Left cardiac atrium (tissue), 4 donors: Measurements from ENCODE around the gene CPEB2. TPM values are rescaled to one million over a fixed set of nuclear protein-coding genes. Genes with fewer than 3 reads are reported as not detected.

Experiments
- ATAC-seq, 2 donors: fragments of 200-7000 bp; cut with Tn5 transposase; one replicate each; pipeline ENCODE4 v1.9.1; 2020; ENCODE audit warnings: mild to moderate bottlenecking in 2 of 2, moderate library complexity in 2 of 2
- DNase-seq: peaks from one replicate; pipeline ENCODE4 v3.0.0-alpha.2; 2020
- intact Hi-C, 2 donors: fragments of 100-400 bp; cut with DNase I; formaldehyde crosslinking; loops; one replicate each; pipeline versions ENCODE4 v1.14.1 to v1.15.1; 2022 to 2023
- long read RNA-seq: library from polyadenylated mRNA; unstranded; transcript quantifications from one replicate; pipeline ENCODE4 v2.0.0, GENCODE V29; 2021
- total RNA-seq, 2 donors: library from RNA; stranded (reverse); fragmentation: NEBNext Ultra II Directional; extraction: Animal tissue kit (Norgen Biotek cat#: 25700); gene quantifications; one replicate each; pipeline ENCODE4 v1.2.1, GENCODE V29; 2021
- donor health status: DM: no; HTN: yes; CAD: no.
- donor health status: DM: no; HTN: yes; CAD: no; lungs with severe emphysema.
- donor health status: DM: yes; HTN: yes; CAD: no.
- donor health status: Dilated cardiomyopathy.

The CPEB2 gene
- total RNA-seq = 10 to 100 TPM; 10.4 to 15.8 TPM
- long read RNA-seq, full-length matches to known transcripts = 2 of 2 reads
- long read RNA-seq, partial matches to known transcripts = 0 of 2 reads
- long read RNA-seq, other reads (novel, unspliced or antisense) = 0 of 2 reads

DNA sequence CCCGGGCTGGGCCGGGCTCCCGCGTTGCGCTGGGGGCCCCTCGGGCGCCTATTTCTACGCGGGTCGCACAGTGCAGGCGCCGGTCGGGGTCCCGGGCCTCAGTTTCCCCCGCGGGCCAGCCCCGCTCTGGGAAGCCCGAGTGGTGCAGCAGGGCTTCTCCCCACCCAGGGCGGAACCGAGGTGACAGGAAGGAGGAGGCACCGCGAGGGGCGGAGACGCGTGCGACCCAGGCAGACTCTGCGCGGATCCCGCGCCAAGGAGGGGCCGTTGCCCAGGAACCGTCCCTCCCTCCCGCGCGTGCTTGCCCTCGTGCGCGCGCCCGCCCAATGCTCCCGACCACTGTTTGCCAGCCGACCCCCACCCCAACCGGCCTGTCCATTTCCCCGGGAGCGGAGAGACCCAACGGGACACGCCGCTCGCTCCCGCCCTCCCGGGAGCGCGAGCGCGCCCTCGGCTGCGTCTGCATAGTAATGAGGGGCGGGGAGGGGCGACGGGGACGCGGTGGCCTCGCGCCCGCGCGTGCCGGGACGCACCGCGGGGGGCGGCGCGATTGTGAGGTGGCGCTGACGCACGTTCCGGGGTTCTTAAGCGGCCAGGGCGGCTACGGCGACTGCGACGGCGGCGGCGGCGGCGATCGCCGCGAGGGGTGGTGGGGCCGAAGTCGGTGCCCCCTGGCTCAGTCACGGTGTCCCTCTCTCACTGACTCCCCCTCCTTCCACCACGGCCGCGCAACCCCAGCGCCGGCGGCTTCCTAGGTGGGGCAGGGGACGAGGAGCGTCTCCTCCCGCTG lies at the start of gene CPEB2:
CPEB2 (plus strand) TSS at position 613 of the 790 bp plus-strand sequence. CDS start 193 bp downstream, outside the sequence.
- intact Hi-C loops = loop anchor here in 1 of 2 donors (5.0 kb wide), 1 partner anchor 85 kb away; no protein-coding TSS in a partner anchor

DNA sequence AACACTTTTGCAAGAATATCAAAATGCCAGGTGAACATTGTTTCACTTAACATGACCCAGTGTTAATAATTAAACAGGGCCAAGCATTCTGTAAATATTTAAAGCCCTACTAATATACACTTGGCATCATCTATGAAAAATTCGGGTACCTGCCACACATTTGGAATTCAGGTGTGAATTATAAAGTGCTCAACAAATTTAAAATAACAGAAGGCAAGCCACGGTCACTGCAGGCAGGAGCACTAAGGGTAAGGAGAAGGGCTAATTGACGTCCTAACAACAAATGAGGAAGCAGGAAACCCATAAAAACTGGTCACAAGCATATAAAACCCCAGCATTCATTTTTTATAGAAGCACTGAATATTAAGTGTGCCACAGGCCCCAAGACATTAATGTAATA lies 43.8 kb upstream of the CPEB2 start:
- intact Hi-C loops = no loop called here
- DNase-seq = no peak
- ATAC-seq = no peak

More for the DNA sequence above, at the start of gene CPEB2:
- ATAC-seq = peak; percentile 84 to 88
- DNase-seq = peak; percentile 96

DNA sequence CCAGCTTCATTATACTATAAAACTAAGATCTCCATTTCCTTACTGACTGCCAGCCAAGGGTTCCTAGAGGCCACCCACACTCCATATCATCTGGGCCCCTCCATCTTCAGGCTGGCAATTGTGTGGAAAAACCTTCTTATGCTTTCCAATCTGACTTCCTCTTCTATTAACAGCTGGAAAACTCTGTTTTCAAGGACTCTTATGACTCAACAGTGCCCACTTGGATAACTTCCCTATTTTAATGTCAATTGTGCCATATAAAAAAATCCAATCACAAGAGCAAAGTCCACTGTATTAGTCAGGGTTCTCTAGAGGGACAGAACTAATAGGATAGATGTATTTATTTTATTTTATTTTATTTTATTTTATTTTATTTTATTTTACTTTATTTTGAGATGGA lies 41.0 kb upstream of the CPEB2 start:
- intact Hi-C loops = no loop called here
- no peak for ATAC-seq
- no peak for DNase-seq

DNA sequence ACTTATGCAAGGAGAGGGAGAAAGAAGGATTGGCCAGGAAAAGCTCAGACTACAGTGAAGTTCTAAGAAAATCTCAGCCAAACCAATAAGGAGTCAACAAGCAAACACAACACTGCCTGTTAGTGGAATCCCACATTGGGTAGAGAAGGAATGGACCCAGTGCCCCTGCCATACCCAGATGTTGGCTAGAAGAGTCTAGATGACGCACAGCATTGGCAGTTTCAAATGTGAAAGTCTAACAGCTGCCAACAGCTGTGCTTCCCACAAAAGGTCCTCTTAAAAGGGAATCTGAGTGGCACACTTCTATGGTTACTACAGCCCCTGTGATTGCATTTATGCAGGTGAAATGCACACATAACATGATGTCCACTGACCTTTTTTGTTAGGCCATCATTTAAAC lies 37.2 kb upstream of the CPEB2 start:
- intact Hi-C loops = no loop called here
- no peak for DNase-seq
- ATAC-seq = no peak

DNA sequence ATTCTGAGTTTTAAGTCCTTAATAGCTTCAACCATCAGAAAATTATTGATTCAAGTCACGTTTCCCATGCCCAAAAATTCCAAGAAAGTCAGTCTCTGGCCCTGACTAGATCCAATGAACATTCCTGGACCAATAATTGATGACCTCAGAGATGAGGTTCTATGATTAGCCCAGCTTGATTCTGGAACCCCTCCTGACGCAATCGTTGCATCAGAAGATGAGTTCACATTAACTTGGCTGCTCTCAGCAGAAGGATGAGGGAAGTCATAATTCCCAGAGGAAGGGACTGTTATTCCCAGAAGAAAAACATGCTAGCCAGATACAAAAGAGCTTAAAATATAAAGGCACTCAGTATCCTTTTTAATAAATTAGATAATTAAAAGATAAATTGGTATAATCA lies 34.3 kb upstream of the CPEB2 start:
- intact Hi-C loops = no loop called here
- ATAC-seq (no peak), DNase-seq (no peak)

DNA sequence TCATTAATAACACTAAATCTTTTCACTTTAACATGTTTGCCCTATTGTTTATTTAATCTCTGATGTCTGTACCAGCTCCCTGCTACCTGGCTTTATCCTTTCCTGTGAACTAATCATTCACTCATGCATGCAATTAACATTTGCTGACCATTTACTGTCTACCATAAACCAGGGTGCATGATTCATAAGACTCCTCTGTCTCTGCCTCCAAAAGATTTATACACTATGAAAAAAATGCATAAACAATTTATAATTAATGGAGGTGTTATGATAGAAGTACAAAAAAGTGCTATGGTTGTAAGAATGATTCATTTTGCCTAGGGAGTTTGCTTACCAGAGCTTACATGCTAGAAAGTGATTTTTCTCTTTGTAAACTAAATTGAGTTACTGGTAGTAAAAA lies 24.5 kb upstream of the CPEB2 start:
- no peak for ATAC-seq
- no peak for DNase-seq
- intact Hi-C loops = no loop called here

DNA sequence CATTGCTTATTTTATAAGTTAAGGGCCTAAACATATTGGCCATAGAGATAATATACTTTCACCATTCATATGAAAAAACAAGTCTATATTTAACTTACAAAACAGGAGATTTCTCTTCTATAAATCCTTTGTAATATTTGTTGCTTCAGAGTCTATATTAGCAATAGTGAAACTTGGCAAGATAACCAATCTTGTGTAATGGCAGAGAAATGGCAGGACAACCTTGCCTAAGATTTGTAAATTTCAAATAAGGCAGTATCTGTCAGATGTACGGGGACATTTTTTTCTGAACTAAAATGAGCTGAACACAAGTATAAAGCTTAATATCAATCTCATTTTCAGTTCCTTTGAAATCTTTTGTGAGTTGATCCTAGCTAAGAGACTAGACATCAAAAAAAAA lies 17.8 kb upstream of the CPEB2 start:
- intact Hi-C loops = no loop called here
- DNase-seq (no peak), ATAC-seq (no peak)

DNA sequence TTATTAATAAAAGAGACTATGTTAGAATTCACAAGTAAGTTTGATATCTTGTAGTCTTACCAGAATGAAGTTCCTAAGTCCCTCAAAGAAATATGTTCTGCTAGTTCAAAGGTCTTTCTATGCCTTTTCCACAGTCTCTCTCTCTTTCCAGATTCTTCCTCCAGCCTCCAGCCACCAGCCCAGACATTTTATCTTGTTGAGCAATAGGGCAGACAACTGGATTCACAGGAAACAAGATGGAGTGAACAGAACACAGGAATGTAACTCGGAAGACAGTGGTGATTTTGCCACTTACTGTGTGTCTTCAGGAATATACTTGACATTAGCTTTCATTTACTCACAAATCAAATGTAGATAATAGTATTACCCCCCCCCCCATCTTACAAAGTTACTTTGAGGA lies 17.1 kb upstream of the CPEB2 start:
- no peak for DNase-seq
- intact Hi-C loops = no loop called here
- ATAC-seq = no peak

DNA sequence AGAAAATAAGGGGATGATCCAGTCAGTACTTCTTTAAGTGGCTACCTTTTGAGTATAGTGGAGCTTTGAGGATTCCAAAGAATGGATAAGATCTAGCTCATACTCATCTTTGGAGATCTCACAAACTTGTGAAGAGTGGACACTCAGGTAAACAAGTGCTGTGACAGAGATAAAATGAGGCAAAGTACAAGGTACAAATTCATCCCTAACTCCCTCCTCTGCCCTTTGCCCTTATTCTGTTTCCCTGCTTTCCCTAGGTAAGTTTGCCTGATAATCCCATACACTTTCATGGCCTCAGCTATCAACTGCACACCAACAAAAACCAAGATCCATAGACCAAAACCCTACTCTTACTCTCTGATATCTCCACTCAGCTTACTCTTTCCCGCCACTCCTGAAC lies 16.4 kb upstream of the CPEB2 start:
- no peak for DNase-seq
- ATAC-seq = no peak
- intact Hi-C loops = no loop called here

DNA sequence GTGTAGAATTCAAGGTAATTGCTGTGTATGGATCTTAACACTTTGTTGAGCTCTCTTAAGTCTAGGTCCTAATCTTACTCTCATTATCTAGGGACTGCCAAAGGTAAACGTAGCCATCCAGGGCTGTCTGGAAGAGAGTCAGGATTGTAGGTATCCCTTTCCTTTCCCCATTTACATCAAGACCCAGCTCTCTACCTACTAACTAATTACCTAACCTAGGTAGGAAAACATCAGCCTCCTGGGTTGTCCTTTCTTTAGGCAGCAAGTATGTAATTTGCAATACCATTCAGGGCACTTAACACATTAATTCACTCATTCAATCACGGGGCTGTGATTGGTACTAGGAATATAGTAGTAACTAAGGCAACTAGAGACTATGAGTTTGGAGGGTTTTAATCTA lies 15.2 kb upstream of the CPEB2 start:
- intact Hi-C loops = no loop called here
- ATAC-seq (no peak), DNase-seq (no peak)

DNA sequence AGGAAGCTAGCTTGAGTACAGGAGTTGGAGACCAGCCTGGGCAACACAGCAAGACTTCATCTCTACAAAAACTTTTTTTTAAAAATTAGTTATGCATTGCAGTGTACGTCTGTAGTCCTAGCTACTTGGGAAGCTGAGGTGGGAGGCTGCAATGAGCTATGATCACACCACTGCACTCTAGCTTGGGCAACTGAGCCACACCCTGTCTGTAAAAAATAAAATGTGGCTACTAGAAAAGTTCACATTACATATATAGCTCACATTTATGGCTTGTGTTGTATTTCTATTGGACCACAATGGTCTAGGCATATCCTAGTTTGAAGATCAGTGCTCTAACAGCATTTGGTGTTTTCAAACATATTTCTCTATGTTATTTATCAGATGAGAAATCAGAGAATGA lies 11.8 kb upstream of the CPEB2 start:
- DNase-seq (no peak), ATAC-seq (no peak)
- intact Hi-C loops = loop anchor here in 1 of 2 donors (10.0 kb wide), 1 partner anchor 146 kb away; no protein-coding TSS in a partner anchor

DNA sequence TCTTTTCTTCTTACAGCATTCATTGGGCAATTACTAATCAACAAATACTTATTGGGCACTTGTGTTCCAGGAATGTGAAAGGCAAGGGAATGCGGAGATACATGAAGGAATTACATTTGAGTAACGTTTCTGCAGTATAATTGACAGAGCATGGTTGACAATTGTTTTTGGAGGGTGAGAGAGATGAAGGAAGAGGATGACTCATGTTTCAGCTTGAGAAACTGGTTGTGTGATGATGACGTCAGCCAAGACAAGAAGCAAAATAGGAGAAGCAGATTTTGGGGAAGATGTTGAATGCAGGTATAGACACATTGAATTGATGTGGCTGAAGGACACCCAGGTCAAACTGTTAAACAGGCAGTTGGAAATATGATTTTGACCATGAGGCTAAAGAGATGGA lies 8.0 kb upstream of the CPEB2 start:
- intact Hi-C loops = loop anchor here in 1 of 2 donors (10.0 kb wide), 1 partner anchor 149 kb away; no protein-coding TSS in a partner anchor
- DNase-seq (no peak), ATAC-seq (no peak)

DNA sequence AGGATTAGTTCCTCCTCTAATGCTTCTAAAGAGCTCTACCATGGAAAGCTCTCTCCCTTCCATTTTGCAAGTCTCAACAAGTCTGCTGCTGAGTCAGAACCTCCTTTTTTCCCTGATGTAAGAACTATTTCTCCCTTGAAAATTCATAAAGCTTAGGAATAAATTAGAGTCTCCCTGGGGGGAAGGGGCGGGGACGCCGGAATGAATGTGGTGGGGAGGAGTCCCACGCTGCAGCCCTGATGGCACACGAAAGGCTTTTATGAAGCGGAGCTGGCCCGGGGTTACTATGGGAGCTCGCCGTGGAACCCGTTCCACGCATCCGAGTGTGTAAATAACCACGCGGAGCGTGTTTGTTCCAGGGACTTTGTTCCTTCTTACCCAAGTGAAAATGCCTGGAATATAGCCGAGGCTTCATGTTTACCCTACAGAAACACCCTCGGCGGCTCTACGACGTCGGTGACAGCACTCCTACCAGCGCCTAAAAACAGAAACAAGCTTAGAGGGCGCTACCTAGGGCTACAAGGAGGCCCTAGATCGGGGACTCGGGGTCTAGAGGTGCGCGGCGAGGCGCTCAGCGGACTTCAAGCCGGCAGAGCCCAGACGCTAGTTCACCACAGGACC lies 923 bp upstream of the CPEB2 start:
- intact Hi-C loops = loop anchor here in 1 of 2 donors (5.0 kb wide), 1 partner anchor 84 kb away; no protein-coding TSS in a partner anchor
- peak; percentile 17 to 37 for ATAC-seq
- DNase-seq = peak; percentile 84

DNA sequence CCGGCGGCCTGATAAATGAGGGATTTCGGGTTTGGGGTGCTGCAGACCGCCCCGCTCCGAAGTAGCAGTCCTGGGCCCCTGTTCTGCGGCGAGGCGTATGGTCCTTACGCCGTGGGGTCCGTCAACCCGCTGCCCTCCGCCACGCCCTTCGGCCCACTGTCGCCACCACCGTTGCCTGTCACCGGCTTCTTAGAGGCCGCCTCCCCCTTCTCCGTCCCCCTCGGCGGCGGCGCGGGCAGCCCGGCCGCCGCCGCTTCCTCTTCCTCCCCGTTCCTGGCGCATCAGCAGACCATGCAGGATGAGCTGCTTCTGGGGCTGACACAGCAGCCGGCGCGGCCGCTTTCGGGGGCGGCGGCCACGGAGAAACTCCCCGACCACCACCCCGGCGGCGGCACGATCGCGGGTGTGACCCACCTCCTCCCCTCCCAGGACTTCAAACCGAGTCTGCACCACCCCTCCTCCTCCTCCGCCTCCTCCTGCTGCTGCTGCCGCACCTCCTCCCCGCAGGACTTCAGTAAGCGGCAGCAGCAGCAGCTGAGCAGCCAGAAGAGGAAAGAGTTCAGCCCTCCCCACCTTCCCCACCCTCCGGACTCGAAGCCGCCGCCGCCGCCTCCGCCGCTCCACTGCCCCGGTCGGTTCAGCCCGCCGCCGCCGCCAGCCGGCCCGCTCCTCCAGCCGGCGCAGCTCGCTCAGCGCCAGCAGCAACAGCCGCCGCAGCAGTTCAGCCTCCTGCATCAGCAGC lies 549 bp downstream of the CPEB2 start:
- ATAC-seq (peak; percentile 34 to 56), DNase-seq (peak; percentile 81)
- intact Hi-C loops = loop anchor here in 1 of 2 donors (5.0 kb wide), 1 partner anchor 86 kb away; no protein-coding TSS in a partner anchor

DNA sequence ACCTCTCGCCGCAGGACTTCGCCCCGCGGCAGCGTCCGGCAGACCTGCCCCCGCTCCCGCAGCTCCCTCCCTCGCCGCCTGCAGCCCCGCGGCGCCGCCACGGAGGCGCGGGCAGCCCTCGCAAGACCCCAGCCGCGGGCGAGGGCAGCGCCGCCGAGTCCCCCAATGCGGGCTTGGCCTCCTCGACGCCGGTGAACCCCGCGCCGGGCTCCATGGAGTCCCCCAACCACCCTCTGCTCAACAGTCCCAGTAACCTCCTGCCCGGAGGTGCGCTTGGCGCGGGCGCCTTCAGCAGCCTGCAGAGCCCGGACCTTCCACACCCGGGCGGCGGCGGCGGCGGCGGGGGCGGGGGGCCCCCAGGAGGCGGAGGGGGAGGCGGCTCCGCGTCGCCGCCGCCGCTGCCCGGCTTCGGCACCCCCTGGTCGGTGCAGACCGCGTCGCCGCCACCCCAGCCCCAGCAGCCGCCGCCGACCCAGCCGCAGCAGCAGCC lies 1.2 kb downstream of the CPEB2 start:
- intact Hi-C loops = loop anchor here in 1 of 2 donors (5.0 kb wide), 1 partner anchor 86 kb away; no protein-coding TSS in a partner anchor
- ATAC-seq (peak in 1 of 2 donors; percentile 4), DNase-seq (peak; percentile 67)

DNA sequence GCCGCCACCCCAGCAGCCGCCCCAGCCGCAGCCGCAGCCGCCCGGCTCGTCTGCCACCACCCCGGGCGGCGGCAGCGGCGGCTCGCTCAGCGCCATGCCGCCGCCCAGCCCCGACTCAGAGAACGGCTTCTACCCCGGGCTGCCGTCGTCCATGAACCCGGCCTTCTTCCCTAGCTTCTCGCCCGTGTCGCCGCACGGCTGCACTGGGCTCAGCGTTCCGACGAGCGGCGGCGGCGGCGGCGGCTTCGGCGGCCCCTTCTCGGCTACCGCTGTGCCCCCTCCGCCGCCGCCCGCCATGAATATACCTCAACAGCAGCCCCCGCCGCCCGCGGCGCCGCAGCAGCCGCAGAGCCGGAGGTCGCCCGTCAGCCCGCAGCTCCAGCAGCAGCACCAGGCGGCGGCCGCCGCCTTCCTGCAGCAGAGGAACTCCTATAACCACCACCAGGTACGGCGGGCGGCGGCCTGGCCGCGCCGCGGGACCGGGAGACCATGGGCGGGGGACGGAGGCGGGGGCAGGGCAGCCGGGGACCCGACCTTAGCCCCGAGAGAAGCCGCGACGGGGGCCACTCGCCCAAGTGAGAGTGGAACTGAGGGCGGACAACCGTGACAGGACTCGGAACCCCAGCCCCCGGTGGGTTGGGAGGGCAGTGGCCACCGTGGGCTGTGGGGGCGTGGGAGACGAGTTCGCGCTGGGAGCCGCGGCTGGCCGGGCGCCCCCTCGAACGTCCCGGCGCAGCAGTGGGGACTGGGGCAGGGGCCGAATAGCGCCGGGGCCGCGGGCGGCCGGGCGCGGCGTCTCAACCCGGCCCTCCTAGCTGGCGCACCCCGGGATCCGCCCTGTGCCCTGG lies 1.8 kb downstream of the CPEB2 start:
- intact Hi-C loops = loop anchor here in 1 of 2 donors (5.0 kb wide), 1 partner anchor 87 kb away; no protein-coding TSS in a partner anchor
- peak in 1 of 2 donors; percentile 0 for ATAC-seq
- peak; percentile 62 for DNase-seq

DNA sequence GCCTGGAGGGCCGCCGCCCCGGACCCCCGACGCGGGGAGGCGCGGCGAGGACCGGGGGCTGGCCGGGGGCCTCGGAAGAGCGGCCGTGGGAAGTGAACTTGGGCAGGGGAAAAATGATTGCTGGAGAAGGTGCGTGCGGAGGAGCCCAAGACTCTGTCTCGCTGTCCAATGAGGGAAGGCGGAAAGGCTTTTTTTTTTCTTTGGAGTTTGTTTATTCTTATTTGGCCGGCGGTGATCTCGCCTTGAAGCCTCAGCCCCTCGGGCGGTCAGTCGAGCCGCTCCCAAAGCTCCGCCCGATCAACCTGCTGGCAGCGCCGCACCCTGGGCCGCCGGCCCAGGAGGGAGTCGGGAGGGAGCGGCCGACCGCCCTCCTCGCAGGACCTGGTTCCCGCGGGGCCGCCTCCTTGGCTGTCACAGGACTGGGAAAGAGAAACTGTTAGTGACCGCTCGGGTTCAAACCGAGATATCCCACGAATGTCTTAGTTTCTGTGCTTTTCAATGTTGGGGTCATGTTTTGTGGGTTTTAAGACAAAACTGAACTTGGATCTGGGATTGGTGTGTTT lies 2.5 kb downstream of the CPEB2 start:
- intact Hi-C loops = loop anchor here in 1 of 2 donors (5.0 kb wide), 1 partner anchor 88 kb away; no protein-coding TSS in a partner anchor

More for the DNA sequence above, 2.5 kb downstream of the CPEB2 start:
- peak; percentile 89 for DNase-seq
- peak; percentile 27 to 40 for ATAC-seq
